Cardiac fibroblast (primary cell): ENCODE results near the gene PLCL2.

Experiments
- DNase-seq, 2 donors: peaks; one replicate each; pipeline versions ENCODE4 v3.0.0 to v3.0.0-alpha.2; 2010; ENCODE audit warnings: low read depth in 2 of 2
- H3K4me3 ChIP-seq, 2 donors: replicated peaks in 1 of 2; 1 replicate in 1 of 2; 2 replicates in 1 of 2; pipeline ENCODE4 v1.5.1; 2011; ENCODE audit warnings: low read depth in 2 of 2, low read length in 2 of 2, mild to moderate bottlenecking in 2 of 2, moderate library complexity in 1 of 2
- TF ChIP-seq, protein P1 (sequence below): IDR thresholded peaks from one replicate; pipeline ENCODE4 v1.5.1; 2011; ENCODE audit warnings: low read depth, mild to moderate bottlenecking, low read length, inconsistent platforms

Gene PLCL2

DNA sequence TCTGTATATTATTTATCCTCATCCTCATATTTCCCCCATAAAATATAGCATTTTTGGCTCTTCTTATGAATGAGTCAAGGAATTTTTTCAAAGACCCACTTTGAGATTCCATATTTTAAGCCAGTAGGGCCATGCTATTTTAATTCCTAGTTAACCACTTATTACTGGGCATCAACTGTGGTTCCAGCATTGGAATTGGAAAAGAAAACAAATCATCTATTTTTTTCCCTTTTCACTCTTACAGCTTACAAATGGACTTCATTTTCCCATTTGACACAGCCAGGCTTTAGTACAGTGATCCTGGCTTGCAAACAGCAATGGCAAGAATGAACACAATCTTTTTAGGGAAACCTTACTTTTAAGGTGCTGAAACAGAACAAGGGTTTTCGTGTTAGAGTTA lies 19.4 kb upstream of the PLCL2 start:
- TF ChIP-seq, protein P1, sequence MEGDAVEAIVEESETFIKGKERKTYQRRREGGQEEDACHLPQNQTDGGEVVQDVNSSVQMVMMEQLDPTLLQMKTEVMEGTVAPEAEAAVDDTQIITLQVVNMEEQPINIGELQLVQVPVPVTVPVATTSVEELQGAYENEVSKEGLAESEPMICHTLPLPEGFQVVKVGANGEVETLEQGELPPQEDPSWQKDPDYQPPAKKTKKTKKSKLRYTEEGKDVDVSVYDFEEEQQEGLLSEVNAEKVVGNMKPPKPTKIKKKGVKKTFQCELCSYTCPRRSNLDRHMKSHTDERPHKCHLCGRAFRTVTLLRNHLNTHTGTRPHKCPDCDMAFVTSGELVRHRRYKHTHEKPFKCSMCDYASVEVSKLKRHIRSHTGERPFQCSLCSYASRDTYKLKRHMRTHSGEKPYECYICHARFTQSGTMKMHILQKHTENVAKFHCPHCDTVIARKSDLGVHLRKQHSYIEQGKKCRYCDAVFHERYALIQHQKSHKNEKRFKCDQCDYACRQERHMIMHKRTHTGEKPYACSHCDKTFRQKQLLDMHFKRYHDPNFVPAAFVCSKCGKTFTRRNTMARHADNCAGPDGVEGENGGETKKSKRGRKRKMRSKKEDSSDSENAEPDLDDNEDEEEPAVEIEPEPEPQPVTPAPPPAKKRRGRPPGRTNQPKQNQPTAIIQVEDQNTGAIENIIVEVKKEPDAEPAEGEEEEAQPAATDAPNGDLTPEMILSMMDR, result no peak
- DNase-seq, result peak in 1 of 2 donors; percentile 10
- no peak overlapping the region for H3K4me3 ChIP-seq

DNA sequence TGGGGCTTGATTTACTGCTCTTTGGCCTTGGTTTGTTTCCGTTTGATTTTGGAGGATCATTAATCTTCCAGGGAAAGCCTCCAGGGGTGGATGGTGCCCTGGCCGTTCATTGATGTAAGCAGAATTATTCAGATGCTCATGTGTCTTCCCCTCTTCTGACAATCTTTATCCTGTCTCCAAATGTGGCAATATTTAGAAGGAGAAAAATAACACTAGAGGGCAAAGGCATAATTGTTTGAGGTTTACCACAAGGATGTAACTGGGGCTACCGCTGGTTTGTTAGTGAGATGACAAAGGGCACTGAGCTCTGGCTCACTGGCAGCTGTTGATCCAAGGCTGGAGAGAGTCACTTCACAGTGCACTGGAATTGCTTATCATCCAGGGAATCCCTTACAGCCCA lies 18.2 kb upstream of the PLCL2 start:
- DNase-seq, result peak in 1 of 2 donors; percentile 21

DNA sequence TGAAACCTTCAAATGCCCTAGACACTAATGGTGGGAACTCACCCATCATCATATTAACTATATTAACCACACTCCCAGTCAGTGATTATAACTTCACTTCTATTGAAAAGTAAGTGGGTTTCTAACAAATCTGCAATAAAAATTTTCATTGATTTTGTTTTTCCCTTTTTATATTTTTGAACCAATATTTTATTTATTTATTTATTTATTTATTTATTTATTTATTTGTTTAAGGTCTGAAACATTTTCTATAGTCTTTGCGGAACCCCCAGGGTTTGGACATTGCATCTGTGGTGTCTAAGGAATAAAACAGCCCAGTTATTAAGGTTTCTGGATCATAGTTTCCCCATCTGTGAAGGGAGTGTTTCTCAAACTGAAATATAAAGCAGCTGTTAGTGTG lies 16.2 kb upstream of the PLCL2 start:
- TF ChIP-seq, protein P1, result no peak
- no peak overlapping the region for H3K4me3 ChIP-seq
- DNase-seq, result no peak

More for the DNA sequence above, 18.2 kb upstream of the PLCL2 start:
- H3K4me3 ChIP-seq, result no peak overlapping the region
- TF ChIP-seq, protein P1, result no peak

DNA sequence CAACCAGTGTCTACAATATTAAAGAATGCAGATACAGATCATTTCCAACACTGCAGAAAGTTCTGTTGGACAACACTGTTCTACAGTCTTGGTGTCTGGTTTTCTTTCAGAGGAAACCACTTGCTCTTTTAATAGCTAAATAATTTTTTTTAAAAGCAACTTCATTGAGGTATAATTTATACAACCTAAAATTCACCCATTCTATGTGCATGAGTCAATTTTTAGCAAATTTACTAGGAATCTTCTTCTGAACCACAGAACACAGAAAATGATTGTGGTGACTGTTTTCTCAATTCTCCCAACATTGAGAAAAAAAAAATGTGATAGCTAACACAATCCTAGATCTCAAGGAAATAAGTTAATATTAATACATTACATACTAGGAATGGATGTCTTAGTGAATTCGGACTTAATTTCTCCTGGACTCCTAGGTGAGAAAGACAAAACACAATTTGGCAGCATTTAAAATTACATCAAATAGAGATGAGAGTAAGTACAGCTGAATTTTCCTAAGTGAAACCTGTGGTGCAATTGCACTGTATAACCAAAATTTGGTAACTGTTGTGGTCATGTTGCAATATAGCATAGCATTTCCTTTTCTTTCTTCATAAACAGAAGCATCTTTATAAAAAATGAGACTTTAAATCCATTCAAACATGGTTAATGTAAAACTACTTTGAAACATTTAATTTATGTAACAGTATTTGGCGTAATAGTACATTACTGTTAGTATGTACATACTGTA lies 15.3 kb upstream of the PLCL2 start:
- DNase-seq, result peak in 1 of 2 donors; percentile 33
- TF ChIP-seq, protein P1, result no peak
- H3K4me3 ChIP-seq, result no peak overlapping the region

DNA sequence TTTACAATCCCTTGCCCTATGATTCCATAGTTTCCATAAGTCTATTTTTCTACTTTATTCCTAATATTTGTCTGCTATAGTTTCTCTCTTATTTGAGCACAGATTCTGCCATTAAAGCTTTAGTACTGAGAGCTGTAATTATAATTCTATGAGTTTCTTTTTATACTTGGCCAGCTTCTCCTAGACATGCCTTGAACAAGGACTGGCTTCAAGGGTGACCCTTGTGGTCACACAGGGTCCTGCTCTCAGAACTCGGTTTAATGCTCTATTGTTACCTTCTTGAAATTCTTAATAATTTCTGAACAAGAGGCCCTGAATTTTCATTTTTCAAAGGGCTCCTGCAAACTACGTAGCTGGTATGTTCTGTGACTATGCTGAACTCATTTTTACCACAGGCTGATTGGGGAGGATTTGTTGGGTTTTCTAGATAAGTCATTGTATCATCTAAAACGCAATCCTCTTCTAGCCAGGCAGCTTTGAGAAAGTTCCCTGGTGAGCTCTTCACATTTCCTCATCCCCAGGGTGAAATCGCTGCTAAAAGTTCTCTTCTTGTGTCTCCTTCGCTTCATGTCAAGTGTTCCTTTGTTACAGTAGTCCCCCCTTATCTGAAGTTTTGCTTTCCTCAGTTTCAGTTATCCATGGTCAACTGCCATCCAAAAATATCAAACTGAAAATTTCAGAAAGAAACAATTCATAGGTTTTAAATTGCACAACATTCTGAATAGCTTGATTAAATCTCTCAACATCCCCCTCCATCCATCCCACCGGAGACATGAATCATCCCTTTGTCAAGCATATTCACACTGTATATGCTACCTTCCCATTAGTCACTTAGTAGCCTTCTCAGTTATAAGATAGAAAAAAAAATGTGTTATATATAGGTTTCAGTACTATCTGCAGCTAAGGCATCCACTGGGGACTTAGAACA lies 12.6 kb upstream of the PLCL2 start:
- H3K4me3 ChIP-seq, result no peak overlapping the region
- TF ChIP-seq, protein P1, result peak; percentile 7
- peak in 1 of 2 donors; percentile 71 for DNase-seq

DNA sequence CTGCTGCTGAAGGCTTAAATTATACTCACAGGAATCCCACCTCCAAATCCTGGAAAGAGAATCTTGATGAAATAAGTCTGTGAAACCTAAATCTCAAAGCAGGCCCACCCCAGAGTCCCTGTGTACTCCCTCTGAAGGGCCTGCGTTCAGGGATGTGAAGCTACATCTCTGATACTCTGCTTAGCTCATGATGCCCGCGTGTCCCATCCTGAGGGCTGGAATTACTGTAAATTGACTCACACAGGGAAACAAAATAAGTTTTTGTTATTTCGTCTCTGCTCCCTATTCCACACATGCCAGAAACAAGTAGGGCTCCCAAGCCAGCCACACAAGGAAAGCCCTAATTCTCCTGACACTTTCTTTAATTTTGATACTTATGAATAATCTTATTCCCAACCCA lies 10.9 kb upstream of the PLCL2 start:
- TF ChIP-seq, protein P1, result no peak
- no peak overlapping the region for H3K4me3 ChIP-seq
- no peak for DNase-seq
